GM18511 (cell line): Measurements from ENCODE around the gene KAT6B.

ENCODE experiments used
- ATAC-seq: cut with Tn5 transposase; IDR thresholded peaks from one replicate; pipeline ENCODE4 v1.9.1; 2021; ENCODE audit warnings: mild to moderate bottlenecking, moderate library complexity; ENCODE audit not compliant: unreplicated experiment

The KAT6B gene

DNA sequence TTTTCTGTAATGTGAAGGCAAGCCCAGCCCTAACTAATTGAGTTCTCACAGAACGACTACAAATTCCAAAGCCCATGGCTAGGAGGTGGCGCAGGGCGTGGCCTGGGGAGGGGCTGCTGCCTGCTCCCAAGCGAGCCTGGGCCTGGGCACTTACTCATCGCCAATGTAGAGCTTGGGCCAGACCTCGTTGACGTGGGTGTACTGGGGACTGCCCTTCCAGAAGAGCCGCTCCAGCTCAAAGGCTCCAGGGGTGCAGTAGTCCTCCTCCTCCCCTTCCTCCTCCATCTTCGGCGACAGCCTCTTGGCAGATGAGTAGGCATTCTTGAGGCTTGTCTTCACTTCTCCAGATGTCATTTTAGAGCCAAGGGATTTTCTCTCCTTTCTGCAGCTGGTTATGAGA is 231.8 kb downstream of the KAT6B start:
- ATAC-seq, result no peak

- ATAC-seq, result no peak
These were observed 235.5 kb downstream of the KAT6B start for GRCh38 chr10:75061709-75062505.

DNA sequence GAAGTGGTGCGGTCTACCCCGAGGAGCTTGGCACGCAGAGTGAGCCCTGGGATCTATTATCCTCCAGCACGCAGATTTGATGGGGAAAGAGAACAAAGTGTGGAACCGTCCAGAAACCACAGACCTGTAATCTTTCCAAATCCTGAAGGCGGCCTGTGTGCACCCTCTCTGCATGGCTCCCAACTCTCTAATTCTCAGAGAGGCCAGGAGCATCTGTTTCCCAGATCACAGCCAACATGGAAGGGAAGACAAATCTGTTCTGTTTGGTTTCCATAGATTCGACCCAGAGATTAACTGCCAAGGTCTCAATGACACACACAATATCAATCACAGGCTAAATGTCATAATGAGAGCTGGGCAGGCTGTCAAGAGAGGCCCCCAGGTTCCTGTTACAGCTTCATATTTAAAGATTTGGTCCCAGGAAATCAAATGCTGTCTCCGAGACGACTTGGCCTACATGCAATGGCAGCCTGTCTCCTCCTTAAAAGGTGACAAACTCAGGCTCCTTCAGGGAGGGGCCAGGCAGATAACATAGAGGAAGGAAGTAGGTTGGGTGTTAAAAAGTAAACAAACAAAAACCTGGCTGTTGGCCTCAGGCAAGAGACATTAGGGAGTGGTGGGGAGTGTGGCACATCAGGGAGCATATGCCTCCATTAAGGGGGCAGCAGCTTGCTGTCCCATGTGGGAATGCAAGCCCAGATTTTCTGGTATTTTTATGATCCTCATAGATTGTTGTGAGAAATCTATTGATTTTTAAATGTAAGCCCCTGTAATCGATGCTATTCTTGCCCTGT is 236.3 kb downstream of the KAT6B start:
- ATAC-seq, result no peak

GRCh38 chr10:75063461-75064230 is 237.2 kb downstream of the KAT6B start:
- ATAC-seq, result no peak

- no peak for ATAC-seq
These were observed 238.7 kb downstream of the KAT6B start for GRCh38 chr10:75065076-75065475.

GRCh38 chr10:75066271-75066670 is 239.9 kb downstream of the KAT6B start:
- no peak for ATAC-seq

DNA sequence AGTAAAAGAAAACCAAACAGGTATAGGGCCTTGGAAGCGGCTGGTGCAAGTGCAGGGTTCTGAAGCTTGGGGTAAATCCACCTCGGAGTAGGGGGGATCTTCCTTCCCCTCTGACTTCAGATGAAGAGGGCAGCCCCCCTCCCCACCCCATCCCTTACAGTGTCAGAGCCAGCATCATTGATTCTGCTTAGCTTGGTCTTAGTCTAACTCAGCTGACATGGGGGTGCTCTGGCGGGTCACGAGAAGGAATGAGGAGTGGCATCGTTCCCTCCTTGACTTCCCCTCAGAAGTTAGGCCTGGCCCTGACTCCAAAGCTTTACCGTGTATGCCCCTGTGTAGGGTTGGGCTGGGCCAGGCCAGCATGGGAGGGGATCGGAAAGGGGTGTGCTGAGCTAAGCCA is 240.9 kb downstream of the KAT6B start:
- ATAC-seq, result no peak

DNA sequence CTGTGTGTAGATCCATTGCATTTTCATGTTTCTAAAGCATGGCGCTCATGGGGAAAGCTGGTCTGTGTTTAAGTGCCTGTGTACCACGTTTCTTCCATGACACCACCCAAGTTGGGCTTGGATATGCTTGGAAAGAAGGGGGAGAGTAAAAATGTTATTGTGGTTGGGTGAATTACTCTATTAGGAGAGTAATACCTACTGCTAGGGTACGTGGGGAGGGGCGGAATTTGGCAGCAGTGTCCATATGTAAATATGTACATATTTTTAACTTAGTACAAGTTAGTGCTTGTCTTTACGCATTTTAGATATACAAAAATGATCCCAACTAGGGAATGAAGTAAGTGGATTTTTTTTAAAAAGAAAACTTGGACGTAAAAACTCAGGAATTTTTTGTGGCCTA is 242.1 kb downstream of the KAT6B start:
- no peak for ATAC-seq

DNA sequence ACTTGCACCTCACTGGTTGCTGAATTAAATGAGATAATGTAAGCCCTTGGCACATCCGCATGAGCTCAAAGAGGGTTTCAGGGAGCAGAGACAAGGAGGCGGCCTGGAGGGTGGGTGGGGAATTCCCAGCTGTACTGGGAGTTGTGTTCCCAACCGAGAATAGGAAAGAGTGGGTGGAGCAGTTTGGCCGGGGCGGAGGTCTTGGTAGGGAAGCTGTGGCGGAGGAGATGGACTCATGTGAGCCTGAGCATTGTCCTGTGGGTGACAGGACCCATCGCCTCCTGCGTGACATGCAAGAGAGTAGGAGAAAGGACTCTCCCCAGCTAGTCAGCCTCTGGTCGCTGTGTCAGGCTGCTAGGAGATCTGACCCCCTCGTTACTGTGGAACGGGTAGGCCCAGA is 244.1 kb downstream of the KAT6B start:
- ATAC-seq, result no peak

DNA sequence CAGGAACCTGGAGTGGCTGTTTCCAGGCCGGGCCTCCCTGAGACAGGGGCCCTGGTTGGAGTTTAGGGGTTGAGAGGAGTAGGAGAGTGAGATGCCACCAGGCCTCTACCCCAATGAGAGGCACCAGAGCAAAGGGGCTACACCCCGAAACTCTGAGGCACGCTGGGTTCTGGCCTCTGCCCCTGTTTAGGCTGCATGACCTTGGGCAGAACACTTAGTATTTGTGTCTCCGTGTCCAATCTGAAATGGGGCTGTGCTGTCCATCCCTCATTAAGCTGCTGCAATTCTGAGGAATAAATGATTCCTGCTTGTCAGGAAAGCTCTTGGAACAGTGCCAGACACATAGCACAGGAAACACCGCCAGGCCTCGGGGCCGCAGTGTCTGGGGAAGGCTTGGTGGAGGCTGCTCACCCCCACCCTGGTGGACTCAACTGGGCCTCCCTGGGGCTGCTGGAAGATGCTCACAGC is 244.6 kb downstream of the KAT6B start:
- ATAC-seq, result no peak

GRCh38 chr10:75071756-75072155 is 245.4 kb downstream of the KAT6B start:
- ATAC-seq, result no peak

GRCh38 chr10:75072727-75073126 is 246.3 kb downstream of the KAT6B start:
- no peak for ATAC-seq

DNA sequence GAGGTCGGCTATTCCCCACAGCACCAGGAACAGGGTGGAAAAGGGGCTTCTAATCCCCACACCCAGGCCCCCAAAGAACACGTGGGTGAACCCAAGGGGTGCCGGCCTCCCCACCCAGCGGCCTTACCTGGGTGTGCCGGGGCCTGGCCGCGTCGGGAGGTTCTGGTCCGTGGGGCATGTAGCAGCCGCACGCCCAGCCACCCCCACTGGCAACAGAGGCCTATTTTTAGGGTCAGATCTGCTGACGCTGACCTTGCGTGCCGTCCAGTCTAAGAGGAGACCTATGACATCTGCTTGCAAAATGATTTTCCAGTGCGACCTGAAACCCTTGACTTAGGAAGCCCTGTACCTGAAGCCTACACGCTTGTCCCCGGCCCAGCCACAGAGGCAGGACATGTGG is 247.0 kb downstream of the KAT6B start:
- ATAC-seq, result no peak

GRCh38 chr10:75074711-75075445 is 248.5 kb downstream of the KAT6B start:
- ATAC-seq, result no peak

DNA sequence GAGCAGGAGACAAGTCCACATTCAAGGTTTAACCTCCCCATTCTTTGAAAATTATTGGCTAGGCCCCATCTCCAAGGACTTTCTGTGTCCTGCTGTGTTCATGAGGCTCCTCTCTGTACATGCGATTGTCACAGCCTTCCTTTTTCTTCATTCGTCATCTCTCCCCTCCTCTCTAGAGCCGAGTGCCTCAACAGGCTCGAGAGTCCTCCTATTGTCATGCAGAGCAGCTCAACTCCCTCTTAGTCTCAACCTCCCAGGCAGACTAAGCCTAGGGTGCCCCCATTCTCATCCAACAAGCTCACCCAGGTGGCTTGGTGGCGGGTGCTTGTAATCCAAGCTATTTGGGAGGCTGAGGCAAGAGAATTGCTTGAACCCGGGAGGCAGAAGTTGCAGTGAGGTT is 249.9 kb downstream of the KAT6B start:
- no peak for ATAC-seq

DNA sequence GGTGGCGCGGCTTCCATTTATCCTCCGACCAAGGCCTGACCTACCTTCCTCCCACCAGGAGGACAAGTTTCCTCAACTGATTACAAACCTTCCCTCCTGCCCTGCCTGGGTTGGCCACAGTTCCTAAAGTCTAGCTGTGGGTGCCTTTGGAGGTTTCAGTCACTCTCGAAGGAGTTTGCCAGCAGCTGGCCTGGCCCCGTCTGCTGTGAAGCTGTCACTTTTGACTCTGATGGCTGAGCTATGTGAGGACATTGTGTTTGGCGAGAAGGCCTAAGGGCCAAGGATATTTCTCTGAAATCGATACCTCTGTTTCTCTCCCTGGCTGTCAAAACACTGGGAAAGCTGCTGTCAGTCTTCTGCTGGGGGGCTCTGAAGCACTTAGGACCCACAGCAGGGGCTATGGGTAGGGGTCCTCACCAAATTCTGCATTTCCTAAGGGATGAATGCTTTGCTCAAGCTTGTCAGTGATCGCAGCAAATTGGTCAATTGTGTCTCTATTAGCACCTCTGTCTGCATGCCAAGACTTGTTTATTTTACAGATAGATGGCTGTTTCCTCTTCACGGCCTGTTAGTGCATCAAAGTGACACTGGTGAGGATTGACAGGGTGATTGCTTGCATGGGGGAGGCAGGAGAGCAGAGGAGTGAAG is 253.2 kb downstream of the KAT6B start:
- no peak for ATAC-seq

DNA sequence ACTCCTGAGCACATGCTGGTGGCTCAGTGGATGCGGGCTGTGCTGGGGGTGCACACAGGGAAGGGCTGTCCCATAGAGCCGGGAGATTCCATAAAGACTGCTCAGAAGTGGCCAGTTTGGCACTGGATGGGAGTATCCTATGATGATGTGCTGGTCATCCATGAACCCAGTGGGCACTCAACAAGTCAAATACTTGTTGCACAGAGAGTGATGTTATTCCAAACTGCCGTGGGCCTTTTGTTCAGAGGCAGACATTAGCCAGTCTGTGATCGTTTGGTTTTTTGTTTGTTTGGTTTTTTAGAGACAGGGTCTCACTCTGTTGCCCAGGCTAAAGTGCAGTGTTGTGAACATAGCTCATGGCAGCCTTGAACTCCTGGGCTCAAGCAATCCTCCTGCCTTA is 254.2 kb downstream of the KAT6B start:
- no peak for ATAC-seq

DNA sequence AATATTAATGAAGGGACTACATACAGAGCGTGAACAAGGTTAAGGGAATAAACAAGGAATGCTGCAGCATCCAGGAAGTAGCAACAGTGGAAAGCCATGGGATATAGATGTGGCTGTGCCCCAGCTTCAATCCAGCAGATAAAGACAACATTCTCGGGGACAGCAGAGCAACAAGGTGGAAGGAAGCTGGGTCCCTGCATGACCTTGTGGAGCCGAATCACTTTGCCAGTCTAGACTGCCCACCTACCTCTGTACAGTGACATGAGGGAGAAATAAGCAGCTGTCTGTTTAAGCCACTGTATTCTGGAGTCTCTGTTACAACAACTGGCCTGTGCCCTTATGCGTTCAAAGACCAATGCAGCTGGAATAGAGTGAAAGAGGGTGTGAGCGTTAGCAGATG is 255.0 kb downstream of the KAT6B start:
- ATAC-seq, result no peak
